ENCODE data around the gene CHRNA4.
"Not testable (repeated sequence)": the region's sequence is repeated elsewhere in the genome, so short reads cannot be mapped to it uniquely, and the experiment has no call there.

CHRNA4 gene

DNA sequence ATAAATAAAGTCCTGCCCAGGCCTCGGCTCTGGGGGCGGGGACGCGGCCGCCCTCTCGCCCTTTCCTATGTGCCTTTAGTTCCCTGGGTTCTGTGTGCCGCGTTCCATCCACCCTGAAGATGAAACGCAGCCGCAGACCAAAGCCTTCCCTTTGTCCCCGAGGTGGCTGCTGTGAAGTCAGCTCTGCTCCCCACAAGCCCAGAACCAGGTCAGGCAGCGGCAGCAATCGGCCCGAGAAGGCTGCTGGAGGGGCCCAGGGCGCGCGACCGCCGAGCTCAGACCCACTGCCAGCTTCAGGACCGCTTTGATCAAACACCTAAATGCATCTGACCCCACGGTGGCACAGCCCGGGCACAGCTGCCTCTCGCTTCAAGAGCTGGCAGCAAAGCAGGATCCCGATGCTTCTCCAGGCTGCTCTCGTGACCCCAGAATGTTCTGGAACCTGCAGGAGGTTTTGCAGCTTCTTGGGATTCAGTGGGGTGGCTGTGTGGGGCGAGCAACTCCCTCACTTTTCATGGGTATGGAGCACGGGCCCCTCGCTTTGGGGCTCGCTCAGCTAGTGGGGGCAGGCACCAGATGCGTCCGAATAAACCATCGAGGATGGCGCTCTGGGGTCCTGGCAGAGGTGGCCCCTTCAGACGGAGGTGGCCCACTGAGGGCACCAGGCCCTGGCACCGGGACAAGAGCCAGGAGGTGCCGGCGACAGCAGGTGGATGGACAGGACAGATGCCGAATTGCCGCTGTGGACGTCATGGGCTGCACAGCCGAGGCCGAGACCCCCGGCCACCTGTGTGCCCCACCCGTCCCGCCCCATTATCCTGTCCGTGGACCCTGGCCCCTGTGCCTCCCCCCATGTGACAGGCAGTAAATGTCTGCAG lies 13.0 kb downstream of the CHRNA4 start:
- no peak for DNase-seq

DNA sequence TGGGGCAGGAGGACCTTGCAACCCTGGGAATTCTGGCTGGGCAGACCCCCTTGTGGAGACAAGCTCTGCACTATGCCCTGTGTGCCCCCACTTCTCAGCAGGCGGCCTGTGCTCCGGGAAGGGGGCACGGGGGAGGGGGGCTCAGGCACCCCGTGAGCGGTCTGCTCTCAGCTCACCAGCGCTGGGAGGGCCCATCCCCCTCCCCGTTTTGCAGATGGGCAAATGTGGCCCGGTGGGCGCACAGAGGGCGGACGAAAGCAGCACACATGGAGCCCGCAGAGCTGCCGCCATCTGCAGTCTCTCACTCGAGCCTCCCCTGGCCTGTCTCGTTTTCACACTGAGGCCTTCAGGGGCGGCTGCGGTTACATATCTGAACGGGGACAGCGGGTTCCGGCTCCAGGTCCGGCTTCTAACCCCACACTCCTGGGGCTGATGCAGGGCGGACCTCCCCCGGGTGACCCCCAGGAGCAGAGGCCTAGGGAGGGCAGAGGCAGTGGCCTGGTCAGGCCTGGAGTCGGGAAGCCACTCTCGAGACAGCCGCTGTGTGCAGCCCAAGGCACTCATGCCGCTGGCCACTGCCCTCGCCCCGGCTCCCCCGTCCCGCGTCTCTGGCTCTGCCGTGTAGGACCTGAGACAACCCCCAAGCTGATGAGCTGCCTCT lies 13.9 kb downstream of the CHRNA4 start:
- no peak for DNase-seq

DNA sequence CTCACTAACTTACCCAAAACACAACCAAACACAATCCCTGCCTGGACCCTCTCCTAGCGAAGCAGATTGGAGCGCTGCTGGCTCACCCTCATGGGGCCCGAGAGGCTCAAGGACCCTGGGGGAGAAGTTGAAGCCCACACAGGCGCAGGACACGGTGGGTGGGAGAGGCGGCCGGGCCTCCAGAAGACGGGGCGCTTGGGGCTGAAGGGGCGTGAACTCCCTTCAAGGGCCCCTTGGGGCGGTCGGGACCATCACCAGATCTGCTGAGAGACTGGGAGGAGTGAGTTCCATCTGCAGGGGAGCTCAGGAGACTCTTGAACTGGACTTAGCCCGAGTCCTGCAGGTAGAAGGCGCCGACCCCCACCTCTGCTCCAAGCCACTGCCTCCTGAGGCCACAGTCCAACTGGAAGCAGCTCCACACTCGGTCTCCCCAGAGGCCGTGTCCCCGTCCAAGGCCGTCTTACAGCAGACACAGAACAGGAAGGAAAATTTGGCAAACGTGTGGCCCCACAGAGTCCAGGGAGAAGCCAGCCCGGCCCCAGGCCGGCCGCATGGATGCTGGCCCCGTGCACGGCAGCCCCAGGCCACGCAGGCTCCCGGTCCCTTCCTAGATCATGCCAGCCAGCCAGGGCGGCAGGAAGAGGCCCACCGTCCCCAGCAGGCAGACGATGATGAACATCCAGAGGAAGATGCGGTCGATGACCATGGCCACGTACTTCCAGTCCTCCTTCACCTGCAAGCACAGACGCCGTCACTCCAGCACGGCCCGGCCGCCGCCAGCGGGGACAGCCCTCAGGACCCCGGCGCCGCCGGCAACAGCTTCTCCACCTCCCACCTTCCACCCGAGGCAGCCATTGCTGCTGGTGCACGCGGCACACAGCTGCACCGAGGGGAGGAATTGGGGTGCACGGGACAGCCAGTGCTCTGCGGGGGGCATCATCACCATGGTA lies 14.7 kb downstream of the CHRNA4 start:
- no peak for DNase-seq

DNA sequence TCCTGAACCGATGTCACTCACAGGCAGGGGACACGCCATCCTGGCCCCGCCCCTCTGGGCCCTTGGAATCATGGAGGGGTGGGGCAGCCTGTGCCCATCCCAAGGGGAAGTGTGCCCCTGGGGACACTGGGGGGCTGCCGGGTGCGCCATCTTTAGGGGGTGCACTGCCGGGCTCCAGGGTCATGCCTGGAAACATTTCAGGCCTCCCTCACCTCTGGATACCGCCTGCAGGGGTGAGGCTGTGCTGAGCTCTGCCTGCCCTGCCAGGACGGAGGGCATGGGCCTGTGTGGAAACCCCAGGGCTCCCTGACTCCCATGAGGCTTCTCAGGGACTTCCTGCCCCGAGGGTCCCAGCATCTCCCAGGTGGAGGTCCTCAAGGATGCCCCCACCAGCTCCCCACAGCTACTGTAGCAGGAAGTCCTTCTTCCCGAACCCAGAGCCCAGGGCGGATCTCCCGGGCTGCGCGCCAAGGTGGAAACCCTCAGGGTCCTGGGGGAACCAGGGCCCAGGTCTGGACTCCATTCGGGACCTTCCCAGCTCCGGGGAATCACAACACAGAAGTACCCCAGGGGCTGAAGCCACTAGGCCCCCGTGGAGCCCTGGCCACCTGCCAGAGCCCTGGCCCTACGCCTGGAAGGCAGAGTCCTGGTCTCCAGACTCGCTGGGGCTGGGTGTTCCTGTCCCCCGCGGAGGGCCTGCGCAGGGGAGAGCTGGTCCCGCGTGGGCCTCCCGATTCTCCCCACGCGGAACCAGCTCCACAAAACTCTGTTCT lies 15.6 kb downstream of the CHRNA4 start:
- no peak for DNase-seq

DNA sequence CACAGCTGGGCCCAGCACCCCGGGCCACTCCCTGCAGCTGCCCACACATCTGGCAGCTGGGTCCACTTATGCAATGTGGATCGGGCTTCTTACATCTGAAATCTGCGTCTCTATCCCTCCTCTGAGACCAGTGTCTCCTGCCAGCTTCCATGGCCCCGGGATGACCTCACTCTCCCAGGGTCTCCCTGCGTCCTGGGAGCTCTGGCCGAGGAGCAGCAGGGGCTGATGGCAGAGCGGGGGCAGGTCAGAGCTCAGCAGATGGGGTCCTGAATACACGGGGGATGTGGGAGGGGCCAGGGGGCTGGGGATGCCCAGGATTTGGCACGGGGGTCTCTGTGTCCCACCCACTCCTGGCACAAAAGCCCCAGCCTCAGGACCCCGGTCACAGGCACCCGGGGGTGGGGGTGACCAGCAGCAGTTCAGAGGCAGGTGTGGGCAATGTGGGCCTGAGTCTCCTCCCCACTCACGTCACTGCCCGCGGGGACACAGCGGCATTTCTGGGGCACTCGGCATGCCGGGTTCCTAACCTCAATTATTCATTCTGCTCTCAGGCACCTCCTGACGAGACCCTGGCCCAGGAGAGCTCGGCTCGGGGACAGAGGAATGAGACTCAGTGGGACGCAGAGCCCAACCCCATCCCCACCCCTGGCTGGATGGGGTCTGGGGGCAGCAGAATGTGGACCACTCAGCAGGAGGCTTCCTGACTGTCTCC lies 16.4 kb downstream of the CHRNA4 start:
- DNase-seq, result no peak

DNA sequence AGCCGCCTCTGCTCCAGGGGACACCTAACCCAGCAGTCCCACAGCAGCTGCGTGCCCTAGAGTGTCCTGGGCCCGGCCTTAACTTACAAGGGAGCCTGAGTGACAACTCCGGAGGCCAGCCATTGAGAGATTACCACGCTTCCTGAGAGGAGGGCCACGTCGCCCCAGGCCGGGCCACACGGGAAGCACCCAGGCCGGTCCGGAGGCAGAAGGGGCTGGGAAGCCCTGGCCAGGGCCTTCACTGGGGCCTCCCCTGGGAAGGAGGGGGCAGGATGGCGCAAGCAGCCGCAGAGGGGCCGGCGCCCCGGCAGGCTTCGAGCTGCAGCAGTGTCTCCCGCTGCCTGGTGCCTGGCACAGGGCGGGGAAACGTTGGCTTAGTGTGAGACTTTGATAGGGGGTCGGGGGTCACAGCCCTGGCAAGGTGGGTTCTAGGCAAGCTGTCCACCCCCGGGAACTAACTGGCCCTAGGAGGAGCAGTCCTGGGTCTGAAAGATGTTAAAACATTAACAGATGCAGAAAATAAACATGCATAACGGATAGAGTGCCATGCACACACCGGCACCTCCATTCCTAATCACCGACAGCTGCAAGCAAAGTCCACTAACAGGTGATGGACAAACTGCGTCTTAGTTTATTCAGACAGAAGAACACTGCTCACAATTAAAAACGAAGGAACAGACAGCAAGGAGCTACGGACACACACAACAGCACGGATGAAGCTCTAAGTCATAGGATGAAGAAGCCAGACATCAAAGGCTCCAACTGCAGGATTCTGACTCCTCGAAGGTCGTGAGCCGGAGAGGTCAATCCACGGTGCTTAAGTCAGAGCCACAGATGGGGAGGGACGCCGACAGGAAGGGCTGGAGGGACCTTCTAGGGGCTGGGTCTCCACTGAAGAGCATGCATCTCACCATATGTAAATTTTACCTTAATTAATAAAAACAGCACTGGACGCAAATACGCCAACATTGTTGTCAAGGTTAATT lies 17.4 kb downstream of the CHRNA4 start:
- no peak for DNase-seq

DNA sequence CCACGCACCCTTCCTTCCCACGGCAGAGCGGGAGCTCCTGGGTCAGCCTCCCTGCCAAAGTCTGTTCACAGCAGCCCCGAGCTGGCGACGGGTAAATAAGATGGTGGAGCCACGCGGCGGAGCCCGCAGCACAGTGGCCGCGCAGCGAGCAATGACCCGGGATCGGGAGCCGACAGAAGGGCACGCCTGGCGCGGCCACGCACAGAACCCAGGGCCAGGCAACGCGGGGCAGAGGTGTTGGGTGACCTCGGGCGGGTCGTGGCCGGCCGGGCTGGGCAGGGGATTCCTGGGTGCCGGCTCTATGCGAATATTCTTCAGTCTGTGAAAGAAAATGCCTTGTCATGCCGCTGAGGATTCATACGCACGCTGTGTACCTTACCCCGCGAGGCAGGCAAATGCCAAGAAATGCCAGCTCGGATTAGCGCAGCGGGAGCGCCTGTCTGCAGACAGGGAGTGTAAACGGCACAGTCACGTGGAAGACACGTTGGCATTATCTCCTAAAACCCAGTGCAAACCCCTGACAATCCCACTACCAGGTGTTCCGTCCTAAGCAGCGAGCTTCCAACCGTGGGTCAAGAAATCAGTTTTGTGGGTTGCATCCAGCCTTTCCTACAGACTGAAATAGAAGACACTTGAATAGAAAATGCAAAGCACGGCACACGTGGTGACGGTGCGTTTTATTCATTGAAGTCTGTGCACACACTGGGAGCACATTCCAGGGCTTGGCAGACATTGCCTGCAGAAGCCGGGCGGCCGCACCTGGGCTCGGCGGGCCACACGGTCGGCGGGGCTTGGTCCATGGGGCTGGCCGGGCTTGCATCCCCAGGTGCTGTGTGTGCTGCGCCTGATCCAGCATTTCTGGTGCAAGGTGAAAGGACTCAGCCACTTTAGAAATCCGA lies 18.3 kb downstream of the CHRNA4 start:
- DNase-seq, result no peak

DNA sequence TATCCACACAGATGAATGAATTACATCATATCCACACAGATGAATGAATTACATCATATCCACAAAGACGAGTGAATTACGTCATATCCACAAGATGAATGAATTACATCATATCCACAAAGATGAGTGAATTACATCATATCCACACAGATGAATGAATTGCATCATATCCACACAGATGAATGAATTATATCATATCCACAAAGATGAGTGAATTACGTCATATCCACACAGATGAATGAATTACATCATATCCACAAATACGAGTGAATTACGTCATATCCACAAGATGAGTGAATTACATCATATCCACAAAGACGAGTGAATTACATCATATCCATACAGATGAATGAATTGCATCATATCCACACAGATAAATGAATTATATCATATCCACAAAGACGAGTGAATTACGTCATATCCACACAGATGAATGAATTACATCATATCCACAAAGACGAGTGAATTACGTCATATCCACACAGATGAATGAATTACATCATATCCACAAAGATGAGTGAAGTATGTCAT lies 20.9 kb downstream of the CHRNA4 start:
- DNase-seq, result not testable (repeated sequence)

DNA sequence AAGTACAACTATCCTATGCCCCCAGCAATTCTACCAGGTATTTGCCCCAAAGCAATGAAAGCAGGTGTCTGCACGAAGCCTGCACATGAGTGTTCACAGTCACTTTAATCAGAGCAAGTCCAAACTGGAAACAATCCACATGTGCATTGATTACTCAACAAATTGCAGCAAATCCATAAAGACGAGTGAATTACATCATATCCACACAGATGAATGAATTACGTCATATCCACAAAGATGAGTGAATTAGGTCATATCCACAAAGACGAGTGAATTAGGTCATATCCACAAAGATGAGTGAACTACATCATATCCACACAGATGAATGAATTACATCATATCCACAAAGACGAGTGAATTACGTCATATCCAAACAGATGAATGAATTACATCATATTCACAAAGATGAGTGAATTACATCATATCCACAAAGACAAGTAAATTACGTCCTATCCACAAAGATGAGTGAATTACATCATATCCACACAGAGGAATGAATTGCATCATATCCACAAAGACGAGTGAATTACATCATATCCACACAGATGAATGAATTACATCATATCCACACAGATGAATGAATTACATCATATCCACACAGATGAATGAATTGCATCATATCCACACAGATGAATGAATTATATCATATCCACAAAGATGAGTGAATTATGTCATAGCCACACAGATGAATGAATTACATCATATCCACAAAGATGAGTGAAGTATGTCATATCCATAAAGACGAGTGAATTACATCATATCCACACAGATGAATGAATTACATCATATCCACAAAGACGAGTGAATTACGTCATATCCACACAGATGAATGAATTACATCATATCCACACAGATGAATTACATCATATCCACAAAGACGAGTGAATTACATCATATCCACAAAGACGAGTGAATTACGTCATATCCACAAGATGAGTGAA lies 21.7 kb downstream of the CHRNA4 start:
- not testable (repeated sequence) for DNase-seq

DNA sequence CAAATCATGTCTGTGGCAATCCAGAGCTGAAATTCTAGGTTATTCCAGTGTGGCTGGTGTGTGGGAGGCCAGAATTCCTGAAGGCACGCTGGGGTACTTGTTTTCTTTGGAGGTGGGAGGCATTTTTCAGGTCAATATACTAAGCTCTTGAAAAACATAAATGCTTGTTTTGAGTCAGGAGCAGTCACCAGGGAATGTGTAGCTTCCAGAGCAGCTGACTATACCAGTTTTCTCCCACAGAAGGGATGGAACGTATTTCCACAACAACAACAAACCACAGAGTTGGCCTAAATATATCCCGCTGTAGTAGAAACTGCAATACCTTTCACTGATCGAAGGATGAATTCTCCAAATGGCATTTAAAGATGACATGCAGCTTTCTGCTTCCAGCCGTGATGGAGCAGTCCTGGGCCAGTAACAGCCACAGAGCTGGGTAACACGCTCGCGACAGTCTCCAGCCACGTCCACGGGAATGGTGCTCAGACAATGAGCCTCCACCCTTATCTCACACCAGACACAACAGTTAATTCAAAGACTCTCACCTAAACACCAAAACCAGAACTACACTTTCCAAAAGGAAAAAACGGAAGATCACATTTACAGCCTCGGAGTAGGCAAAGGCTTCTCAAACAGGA lies 23.2 kb downstream of the CHRNA4 start:
- DNase-seq, result no peak

DNA sequence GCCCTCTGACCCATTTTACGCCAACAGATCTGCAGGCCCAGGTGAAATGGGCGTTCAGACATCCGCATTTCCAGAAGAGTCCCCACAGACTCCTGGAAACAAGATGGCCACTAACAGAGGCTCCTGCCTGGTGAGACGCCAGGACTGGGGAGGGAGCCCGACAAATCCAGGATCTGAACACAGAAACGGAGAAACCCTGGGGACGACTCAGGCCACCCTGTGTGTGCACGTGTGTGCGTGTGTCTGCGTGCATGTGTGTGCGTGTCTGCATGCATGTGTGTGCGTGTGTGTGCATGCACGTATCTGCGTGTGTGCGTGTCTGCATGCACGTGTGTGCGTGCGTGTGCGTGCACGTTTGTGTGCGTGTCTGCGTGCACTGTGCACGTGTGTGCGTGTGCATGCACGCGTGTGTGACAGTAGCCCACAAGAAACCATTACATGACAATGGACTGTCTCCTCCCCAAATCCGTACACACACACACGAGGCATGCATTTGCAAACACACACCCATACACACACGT lies 24.9 kb downstream of the CHRNA4 start:
- DNase-seq, result no peak

DNA sequence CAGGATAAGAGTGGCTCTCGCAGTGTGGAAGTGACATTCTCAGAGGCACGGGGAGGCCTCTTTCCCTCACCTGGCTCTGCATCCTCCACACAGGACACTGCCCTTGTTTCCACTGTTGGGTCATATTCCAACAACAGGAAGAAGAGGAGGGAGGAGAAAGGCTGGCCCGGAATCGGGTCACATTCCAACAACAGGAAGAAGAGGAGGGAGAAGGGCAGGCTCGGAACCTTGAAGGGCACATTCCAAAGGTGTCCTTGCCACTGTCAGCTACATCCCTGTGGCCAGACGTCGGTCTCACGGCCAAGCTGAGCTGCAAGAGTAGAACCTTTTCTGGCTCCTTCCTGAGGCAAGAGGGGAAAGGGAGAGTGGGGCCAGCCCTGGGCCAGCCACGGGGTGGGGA lies 25.4 kb downstream of the CHRNA4 start:
- DNase-seq, result no peak

DNA sequence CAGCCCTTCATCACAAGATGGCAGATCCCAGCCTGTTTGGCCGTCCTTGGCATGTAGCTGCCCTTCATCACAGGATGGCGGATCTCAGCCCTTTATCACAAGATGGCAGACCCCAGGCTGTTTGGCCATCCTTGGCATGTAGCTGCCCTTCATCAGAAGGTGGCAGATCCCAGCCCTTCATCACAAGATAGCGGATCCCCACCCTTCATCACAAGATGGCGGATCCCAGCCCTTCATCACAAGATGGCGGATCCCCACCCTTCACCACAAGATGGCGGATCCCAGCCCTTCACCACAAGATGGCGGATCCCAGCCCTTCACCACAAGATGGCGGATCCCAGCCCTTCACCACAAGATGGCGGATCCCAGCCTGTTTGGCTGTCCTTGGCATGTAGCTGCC lies 26.1 kb downstream of the CHRNA4 start:
- not testable (repeated sequence) for DNase-seq

DNA sequence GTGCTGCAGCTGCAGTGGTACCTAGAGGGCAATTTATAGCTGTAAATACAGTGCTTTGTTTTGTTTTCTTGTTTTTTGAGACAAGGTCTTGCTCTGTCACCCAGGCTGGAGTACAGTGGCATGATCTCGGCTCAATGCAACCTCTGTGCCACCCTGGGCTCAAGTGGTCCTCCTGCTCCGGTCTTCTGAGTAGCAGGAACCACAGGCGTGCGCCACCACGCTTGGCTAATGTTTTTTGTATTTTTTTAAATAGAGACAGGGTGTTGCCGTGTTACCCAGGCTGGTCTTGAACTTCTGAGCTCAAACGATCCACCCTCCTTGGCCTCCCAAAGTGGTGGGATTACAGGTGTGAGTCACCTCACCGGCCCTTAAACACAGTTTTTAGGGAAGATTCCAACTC lies 26.8 kb downstream of the CHRNA4 start:
- no peak for DNase-seq

DNA sequence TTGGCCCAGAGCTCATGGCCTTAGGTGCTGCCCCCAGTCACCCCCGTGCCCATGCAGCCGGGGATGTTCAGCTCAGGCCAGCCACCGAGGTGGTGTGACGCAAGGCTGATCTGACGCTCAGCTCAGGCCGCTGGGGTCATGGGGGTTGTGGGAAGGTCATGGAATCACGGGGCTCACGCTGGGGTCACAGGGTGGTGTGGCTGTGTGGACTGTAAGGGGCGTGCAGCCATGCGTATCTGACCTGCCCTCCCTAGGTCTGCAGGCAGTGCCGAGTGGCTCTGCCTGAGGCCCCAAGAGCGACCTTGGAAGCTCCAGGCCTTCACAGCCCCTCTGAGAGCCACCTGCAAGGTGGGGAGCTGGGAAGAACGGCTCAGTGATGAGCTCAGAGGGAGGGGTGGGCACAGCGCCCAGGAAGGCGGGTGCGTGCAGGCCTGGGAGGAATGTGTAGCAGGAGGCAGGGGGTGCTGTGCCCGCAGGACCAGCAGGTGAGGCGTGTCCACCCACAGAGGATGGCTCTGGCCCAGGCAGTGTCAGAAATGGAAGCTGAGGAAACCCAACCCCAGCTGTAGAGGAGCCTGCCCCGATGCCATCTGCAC lies 27.8 kb downstream of the CHRNA4 start:
- no peak for DNase-seq

DNA sequence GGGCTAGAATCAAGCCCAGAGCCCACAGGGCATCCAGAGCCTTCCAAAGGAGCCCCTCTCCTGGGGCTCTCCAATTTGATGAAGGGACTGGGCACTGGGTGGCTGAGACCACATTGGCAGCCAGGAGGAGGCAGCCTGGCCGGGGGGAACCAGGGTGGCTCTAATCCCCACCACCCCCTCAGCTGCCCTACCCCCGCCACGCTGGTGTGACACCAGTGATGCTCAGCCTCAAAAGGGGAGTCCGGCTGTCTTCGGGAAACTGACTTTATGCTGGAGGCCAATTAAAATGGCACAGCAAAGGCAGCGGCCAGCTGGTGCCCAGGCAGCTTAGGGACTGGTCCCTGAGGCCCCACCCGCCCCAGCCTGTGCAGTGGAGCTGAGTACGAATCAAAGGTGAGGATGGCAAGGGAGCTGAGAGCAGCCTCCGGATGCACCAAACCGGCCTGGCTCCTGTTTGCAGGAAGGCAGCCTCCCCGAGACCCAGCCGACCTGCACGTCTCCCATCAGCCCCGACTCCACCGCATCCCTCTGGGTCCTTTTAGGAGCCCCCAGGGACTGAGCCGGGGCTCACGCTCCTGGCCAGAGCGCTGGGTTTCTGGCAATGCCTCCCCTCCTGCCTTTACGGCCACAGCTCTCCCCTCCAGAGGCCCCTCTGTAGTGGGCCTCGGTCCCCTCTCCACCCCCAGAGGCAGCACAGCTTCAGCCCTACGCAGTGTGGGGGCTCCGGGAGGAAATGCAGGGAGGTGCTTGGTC lies 28.5 kb downstream of the CHRNA4 start:
- no peak for DNase-seq

All from suppressor macrophage treated with lipopolysaccharide for 1 hour (primary cell).